HG03571 (cell line): ENCODE data around the gene TERB1.

Source experiments
- ATAC-seq: cut with Tn5 transposase; IDR thresholded peaks from one replicate; pipeline ENCODE4 v1.9.1; 2021; ENCODE audit not compliant: unreplicated experiment

Gene TERB1

DNA sequence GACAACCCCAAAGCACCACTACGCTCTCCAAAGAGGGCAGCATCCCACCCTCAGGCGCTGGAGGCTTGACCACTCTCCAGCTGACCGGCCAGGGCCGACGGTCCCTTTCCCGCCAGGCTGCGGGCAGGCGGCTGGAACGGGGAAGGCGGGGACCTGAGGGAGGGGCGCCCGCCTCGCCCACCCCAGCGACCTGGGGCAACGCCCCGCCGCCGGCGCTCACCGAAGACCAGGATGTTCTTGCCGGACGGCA lies 50.4 kb downstream of the TERB1 start:
- ATAC-seq: peak; percentile 28

DNA sequence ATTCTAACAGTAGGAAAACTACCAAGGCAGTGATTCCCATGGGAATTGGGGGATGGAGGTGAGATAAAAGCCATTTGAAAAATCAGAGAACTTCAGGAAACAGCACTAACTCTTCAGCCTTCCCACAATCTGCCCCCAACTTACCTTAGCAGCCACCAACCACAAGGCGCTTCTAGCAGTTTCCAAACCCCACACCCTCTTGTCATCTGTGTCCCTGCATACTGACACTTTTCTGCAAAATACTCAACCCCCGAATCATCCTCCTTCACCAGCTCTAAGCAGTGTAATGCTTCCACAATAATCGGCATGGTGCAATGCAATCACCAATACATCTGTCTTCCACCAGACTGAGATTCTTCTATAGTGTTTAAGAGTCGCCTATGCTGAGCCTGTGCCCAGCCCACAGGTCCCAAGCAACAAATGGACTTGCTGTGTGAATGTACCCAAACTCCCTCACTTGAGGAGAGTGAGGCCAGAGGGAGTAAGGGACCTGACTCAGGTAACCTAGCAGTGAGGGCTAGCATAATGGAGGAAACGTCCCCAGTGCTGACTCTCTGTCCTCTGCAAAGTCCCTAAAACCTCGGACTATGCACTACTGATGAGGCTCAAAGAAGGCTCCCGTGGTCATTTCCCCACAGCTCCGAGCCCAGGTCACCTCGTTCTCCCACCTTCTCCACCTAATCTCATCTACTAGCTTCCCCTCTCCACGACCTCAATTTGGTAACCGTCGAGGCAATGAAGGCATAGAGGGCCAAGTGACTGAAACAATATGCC lies 50.9 kb downstream of the TERB1 start:
- no peak for ATAC-seq

DNA sequence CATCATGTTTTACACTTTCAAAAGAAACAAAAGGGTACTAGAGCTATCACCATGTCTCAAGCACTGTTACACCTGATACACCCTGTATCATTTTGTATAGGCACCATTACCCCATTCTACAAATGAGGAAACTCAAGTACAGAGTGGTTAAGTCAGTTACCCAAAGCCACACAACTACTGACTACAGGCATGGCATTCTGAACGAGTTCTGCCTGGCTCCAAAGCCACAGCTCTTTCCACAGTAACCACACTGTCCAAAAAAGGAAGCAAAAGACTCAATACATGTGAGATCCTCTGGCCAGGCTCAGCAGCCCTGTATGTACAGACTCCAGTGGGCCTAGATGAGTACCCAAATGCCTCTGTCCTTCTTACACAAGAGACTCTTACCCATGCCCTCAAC lies 54.7 kb downstream of the TERB1 start:
- no peak for ATAC-seq

DNA sequence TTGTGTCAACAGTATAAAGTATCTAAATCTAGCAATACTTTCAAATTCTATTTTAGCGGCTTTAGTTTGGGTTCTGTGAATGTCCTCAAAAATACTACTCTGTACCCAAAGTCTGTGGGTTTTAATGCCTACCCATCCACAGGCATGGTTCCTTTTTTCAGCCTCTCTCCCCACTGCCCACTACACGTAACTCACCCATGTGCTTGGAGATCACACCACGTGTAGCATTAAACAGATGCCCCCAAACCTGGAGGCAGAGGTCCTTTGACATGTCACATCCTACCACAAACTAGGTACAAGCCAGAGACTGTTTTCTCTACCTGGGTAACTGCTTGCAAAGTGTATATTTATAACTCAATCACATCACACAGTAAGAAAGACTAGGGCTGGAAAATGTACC lies 55.3 kb downstream of the TERB1 start:
- ATAC-seq: no peak

DNA sequence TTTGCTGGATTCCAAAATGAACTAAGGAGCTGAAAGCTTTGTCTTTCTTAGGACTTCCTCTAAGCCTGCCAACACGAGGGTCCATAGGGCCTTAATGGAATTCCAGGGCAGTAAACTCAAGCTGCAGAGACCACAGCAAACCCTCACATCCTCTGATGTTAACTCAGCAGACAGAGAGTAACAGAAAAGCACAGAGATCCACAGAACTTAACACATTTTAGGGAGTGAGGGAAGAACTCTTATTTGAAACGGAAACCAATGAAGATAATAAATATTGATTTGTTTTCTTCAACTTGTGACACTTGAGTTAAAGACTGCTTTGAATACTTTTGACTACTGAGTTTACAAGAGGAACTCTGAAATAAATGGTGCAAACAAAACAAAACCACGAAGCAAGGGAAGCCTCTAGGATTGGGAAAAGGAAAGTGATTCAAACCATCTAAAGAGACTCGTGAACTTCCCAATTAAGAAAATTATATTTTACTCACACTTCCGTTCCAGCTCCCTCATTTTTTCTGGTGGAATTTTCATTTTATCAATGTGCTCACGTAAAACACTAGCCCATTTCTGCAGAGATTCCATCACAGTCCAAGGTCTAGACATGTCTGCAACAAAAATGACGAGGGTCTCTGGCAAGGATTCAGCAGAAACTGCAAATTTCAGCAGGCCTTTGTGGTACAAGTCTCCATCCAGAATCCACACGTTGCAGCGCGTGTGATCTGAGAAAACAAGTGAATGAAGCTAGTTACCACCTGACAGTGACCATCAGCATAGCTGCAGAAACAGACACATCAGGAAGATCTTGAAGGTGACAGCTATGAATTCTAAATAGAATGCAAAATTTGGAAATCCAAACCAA lies 59.2 kb downstream of the TERB1 start:
- no peak for ATAC-seq

DNA sequence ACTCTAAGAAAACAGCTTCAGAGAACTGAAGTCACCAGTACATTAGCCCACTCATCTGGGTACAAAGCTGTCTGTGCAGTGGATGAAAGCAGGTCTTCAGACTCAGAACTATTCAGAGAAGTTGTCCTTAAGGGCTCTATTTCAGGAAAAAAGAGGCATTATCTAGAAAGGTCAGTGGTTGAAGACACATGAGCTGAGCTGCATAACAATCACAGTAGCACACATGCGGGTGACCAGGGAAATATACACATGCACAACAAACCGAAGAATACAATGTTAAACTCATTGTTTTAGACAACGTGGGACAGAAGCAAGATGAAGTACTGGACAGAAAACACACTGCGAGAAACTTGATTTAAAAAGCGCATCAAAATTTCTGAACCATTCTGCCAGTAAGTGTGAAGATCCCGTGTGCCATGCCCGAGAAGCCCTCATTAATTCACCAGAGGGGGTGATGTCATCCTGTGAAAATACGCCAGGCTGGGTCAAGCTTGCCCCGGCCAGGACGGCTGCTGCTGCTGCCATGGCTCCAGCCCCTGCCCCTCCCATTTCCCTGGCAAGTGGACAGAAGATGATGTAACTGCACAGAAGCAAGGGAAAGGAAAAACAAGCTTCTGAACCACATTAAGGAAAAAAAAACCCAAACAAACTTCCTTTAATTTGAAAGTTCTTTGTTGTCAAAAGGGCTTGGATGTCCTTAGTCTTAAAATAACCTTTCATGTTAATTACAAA lies 60.0 kb downstream of the TERB1 start:
- no peak for ATAC-seq

DNA sequence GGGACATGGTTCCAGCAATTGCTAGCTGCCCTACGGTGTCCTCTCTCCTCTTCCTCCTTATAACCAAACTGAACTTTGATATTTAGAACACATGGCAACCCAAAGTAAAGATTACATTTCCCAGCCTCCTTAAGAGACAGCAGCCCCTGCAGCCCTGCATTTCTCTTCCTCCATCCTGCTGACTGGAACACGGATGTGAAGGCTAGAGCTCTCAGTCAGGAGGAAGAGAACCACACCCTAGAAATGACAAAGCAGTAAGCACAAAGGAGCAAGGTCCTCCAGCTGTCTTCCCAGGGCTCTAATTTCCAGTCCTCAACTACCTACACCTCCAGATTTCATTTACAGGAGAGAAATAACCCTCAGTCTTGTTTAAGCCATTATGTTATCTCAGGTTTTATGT lies 60.9 kb downstream of the TERB1 start:
- no peak for ATAC-seq

DNA sequence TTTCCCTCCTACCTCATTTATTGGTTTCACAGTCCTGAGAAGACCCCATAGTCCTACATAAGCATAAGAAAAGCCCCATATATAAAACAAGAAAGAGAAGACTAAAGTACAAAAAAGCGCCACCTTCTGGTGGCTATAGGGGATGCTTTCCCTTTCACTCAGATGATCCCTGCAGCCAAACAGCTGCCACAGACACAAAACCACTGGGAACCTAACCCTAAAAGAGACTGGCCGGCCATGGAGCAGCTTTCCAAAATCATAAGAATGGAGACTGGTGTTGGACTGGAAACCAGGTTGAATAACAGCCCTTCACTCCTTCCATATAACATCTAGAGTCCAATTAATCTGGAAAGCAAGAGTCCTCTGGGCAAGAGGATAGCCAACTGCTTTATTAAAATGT lies 61.4 kb downstream of the TERB1 start:
- ATAC-seq: no peak

DNA sequence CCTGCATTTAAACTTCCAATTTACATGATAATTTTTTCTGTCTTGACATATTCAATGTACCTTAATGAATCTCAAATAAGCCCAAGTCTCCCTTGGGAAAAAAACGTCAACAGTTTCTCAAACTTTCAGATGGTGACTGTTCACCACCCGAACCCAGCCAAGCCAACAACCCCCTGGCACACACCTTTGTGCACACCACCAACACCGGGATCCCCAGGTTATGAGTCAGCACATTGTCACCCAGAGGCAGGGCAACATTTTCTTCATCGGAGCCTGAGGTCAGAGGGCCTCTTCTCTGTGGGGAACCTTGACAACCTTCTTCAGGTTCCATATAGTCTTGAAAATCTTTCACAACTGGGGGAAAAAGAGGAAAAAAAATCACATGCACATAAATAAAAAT lies 65.5 kb downstream of the TERB1 start:
- no peak for ATAC-seq

DNA sequence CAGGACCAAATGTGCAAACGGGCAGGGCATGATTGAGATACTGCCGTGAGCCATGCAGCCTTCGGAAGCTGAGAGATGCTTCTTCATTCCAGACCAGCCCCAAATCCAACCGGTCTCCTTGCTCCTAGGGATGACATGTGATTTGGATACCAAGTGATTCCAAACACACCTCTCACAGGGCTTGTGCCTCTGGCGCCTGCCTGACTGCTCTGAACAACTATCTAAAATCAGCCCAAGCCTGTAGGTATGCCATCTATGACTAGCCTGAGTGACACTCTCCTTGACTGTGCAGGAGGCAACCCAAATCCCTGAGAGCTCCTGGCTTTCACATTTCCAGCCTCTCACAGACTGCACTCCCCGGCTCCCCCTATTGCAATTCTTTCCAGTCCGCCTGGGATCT lies 70.3 kb downstream of the TERB1 start:
- no peak for ATAC-seq

DNA sequence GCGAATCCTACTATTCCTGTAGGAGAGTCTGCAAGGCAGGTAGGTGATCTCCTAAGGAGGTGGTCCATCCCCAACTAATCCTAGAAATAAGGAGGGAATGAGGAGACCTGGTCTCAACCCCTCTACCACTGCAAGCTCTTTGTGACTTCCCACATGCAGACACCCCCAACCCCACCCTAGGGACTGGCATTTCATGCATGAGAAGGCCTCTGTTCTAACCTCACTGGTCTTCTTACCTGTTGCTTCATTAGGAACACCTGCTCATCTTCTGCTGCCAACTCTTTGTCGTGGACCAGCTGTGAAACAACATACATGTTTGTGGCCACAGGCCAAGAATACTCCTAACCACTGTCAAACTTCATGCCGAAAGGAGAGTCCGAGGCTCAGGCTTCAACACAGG lies 72.6 kb downstream of the TERB1 start:
- ATAC-seq: no peak

DNA sequence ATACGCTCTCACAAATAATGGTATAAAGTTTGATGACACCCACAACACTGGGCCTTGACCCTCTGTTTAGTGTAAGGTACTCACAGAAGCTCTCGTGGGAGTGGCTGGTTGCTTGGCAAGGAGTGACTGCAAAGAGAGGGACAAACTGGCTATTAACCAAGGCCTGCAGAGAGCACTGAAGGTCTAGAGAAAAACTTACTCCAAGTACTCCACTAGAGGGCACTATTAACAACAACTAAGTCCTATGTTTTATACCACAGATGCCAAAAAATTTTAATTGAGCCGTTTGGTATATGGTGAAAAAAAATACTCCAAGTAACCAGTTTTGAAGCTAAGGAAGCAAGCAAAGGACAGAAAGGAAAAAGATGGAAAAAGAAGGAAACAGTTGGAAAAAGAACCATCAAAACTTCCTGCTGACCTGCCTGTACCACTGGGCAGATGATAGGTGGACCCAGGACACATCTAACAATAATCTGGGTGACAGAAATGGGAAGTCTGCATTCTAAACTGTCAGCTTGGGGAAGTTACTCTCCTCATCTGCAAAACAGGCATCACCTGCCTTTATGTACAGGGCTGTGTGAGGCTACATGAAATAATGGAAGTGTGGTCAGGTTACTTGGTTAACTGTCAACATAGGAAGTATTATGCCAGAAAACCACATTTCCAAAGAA lies 73.1 kb downstream of the TERB1 start:
- ATAC-seq: no peak

DNA sequence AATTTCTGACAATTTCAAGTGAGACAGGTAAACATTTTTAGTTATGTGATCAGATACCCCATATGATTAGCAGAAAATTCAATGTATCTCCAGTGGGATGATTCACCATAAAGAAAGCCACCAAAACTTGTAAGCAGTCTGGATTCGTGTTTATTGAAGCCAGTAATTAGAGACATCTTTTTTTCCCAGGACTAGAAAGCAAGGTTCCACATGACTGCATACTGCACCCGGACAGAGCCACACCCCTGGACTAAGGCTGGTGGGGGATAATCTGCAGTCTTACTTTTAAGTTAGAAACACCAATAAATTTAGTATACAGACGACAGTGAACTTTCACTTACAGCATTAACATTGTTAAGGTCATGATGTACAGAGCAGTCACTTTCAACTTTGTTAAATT lies 80.6 kb downstream of the TERB1 start:
- ATAC-seq: no peak

DNA sequence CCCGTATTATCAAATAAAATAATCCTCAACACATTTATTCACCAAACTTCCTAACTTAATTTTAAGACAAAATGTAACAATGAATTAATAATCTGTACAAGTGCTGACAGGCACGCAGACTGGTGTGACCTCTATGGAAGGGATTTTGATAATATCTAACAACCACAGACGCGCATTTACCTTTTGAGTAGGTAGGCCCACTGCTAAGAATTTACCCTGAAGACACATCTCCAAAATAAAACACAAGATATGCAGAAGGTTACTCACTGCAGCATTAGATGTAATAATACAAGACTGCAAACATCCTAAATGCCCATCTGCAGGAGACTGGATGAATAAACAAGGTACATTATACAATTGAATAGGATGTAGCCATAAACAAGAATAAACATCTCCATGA lies 82.1 kb downstream of the TERB1 start:
- ATAC-seq: no peak

DNA sequence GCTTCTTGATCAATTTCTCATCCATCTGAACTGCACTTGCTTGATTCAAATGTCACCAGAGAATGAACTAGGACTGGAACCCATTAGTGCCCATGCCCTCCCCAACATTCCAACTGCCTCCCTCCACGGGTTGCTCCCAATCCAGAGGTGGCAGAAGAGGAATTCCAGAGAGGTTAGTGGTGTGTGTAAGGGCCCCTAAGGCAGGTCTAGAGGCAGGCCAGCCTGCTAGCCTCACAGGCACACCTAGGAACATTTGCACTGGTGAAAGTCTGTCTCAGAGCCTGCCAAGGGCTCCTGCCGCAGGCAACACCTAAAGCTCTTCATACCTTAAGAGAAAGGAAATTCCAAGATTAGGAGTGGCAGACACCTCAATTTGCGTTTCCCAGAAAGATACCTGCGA lies 83.6 kb downstream of the TERB1 start:
- ATAC-seq: no peak

DNA sequence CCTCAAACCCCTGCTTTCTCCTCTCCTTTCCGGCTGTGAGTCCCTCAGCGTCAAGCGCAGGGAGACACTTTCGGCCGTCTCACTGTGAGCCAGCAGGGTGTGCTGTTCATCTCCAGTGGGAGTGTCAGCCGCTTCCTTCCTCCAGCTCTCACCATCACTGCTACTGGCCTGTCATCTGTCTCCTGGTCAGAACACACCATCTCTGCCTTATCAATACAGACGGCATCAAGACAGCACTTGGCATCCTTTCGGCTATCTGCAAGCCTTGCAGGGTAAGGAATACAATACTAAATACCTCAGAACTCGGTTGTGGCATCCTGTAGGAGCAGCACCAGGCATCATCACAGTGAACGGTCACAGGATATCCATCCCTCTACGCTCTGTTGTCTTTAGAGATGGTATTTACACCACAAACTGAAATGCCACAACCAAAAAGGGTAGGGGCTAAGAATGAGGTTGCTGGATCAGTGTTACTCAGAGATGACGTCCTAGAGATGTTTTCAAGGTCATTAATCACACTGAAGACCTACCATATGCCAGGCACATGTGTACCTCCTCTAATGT lies 84.2 kb downstream of the TERB1 start:
- no peak for ATAC-seq

DNA sequence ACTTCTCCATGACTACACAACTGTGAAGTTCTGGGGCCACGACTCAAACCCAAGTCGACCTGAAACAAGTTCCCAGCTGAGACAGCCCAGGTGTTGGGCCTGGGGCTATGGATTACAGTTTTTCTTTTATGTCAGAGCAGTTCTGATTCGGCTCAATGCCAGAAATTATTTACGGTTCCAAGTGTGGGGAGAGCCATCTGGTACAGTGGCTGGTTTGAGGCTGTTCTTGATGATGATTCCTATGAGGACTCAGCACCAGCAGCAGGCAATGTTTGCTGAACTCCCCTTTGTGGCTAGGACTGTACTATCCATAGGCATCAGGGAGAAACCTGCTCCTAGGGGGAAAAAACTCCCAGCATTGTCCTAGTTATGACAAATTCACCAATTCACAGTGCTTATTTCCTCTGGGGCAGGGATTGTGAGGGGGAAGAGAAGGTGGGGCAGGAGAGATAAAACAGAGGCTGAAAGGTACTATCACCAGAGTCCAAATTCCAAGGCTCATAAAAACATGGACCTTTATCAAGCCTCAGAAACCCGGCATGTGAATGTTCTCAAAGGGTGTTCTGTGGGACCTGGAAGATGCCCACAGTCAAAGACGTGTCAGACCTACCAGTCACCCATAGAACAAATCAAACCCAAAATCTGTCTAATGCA lies 86.6 kb downstream of the TERB1 start:
- no peak for ATAC-seq

DNA sequence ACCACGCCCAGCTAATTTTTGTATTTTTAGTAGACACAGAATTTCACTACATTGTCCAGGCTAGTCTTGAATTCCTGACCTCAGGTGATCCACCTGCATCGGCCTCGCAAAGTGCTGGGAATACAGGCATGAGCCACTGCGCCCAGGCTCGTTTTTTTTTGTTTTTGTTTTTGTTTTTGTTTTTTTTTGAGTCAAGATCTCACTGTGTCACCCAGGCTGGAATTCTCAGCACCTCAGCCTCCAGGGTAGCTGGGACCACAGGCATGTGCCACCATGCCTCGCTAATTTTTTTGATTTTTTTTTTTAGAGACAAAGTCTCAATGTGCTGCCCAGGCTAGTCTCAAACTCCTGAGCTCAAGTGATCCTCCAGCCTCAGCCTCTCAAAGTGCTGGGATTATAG lies 87.3 kb downstream of the TERB1 start:
- ATAC-seq: no peak

DNA sequence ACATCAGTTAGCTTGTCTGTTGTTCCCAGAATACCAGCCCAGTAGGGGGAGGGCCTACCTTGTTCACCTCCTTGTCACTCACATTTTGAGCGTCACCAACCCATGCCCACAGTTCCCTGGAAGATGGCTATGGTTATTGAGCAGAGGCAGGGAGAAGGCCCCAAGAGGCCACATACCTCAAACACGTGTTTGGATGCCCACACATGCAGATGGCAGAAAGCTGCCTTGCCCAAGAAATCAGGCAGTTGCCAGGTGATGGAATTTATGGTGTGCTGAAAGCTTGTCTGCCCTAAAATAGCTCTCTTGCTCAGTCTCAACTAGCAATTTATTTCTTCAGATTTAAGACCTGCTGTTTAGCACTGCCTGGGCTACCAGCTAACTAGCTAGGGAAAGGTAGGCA lies 88.3 kb downstream of the TERB1 start:
- no peak for ATAC-seq

DNA sequence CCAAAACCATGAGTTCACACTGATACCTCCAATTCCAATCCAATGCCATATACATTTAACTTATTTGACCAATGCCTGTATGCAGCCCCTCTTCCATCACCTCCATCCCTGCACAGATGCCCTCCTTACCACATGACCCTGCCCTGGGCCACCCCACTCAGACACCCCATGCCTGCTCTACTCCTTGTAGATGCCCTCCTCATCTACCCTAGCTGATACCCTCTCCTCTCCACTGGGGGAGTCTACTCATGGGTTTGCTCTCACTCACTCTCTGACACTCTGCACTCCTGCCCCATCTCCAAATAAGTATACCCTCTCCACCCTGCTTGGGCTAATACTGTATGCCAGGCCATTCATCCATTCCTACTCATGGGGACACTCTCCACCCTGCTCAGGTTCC lies 88.9 kb downstream of the TERB1 start:
- ATAC-seq: no peak

DNA sequence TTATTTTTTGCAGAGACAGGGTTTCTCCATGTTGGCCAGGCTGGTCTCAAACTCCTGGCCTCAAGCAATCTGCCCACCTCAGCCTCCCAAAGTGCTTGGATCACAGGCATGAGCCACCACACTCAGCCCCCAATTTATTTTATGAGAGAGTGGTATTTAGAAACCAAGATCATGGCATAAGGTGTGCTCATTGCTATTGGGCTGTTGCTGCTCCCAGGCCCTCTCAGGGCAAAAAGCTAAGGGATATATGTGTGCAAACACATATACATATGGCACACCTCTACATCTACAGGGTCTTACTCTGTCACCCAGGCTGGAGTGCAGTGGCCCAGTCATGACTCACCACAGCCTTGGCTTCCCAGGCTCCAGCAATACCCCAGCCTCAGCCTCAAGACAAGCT lies 89.8 kb downstream of the TERB1 start:
- no peak for ATAC-seq
